ENCODE measurements around the gene CCL27.
"Not testable (repeated sequence)": the region's sequence is repeated elsewhere in the genome, so short reads cannot be mapped to it uniquely, and the experiment has no call there.

The CCL27 gene

DNA sequence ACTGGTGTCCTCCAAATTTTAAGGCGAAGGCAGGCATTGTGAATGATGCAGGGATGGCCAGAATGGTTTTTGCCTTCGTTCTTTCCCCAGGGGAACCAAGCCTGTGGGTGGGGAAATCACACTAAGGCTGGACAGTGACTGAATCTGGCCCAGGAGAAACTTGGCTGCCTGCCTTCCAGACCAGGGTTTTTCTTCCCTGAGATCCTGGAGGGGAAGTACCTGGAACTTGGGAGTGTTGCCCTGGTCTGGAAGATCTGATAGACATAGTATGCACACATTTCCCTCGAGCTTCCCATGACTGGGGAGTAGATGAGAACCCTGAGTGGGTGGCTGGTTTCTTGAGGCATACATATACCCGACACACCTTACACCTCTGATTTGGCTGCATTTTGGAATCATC, 11.1 kb downstream of the CCL27 start:
- no peak for DNase-seq (ENCODE audit: low read depth in 2 of 2)

GRCh38 chr9:34650816-34651215, 11.6 kb downstream of the CCL27 start:
- DNase-seq (ENCODE audit: low read depth in 2 of 2): no peak

- DNase-seq (ENCODE audit: low read depth in 2 of 2): no peak
Observed at GRCh38 chr9:34648673-34649072, 13.8 kb downstream of the CCL27 start.

- DNase-seq (ENCODE audit: low read depth in 2 of 2): no peak
Observed at GRCh38 chr9:34647651-34648050, 14.8 kb downstream of the CCL27 start.

DNA sequence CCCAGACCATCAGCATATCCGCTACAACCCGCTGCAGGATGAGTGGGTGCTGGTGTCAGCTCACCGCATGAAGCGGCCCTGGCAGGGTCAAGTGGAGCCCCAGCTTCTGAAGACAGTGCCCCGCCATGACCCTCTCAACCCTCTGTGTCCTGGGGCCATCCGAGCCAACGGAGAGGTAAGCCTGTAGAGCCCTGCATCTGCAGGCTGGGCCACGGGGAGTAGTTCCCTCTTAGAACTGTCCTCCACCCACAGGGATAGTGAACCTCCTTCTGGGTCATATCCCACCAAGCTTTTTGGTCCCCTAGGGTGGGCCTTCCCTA, 15.4 kb downstream of the CCL27 start:
- DNase-seq (ENCODE audit: low read depth in 2 of 2): no peak

DNA sequence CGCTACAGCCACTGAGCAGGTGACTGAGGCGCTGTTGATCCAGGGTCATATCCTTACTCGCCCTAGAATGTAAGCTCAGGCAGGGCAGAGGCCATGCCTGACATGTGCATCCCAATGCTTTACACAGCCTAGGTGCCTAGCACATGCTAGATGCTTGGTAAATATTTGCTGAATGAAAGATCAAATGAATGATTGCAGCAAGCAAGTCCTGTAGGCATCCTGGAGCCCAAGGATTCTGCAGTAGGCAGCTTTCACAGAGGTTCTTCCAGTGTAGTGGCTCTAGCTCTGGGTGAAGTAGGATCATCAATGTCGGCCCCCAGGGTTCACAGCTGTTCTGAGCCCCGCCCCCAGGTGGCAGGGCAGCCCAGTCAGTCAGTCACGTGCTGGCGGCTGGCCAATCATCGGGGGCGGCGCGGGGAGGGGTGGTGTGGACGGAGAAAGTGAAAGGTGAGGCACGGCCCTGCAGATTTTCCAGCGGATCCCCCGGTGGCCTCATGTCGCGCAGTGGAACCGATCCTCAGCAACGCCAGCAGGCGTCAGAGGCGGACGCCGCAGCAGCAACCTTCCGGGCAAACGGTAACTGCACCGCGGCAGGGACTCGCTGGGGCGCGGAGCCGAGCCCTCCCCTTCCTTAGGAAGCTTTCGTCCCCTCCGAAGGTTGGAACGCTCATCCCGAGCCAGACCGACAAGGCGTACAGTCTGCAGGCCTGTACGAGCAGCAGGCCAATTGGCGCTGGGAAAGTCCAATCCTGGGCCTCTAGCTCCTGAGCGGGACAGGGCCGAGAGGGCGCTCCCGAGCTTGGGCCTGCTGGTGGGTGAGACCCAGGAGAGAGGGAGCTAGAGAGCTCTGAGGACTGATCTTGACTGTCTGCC, 16.0 kb downstream of the CCL27 start, which contains the start of gene GALT:
TSS of gene GALT (plus strand) at position 465 of the 873 bp plus-strand sequence. CDS start at position 495, 30 bp downstream.
- peak; percentile 98 for DNase-seq (ENCODE audit: low read depth in 2 of 2)

DNA sequence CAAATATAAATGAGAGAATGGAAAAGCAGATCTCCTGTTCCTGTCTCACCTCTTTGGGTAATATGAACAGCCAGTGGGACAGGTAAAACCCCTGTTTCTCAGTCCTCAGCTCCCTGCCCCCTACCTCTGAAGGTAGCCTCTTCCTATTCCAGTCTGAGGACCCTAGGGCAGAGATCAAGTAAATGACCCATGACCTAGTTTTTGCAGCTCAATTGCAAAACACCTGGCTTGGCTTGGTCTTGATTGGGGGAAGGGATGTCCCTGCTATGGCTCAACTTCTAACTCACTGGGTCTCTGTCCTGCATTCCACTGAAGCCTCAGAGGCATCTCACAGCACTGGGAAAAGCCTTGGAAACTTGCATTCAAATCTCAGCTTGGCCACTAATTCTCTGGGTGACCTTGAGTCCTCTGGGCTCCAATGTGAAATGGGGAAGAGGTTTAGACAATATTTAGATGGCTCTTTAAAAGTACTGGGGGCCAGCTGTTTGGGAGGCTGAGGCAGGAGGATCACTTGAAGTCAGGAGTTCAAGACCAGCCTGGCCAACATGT, 17.6 kb downstream of the CCL27 start:
- DNase-seq (ENCODE audit: low read depth in 2 of 2): no peak

DNA sequence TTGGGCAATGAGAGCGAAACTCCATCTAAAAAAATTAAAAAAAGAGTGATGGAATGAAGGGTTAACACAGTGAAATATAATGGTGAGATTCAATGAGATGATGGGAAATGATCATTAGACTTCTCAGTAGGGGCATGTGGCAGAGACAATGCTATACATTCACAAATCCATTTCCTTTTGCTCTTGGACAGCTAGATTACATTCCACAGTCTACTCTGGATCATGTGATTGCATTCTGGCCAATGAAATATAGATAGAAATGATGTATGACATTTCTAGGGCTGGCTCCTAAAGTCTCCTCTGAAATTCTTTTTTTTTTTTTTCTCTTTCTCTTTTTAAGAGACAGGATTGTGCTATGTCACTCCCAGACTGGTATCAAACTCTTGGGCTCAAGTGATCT, 19.8 kb downstream of the CCL27 start:
- DNase-seq (ENCODE audit: low read depth in 2 of 2): no peak

GRCh38 chr9:34639322-34639721, 23.1 kb downstream of the CCL27 start:
- DNase-seq (ENCODE audit: low read depth in 2 of 2): not testable (repeated sequence)

DNA sequence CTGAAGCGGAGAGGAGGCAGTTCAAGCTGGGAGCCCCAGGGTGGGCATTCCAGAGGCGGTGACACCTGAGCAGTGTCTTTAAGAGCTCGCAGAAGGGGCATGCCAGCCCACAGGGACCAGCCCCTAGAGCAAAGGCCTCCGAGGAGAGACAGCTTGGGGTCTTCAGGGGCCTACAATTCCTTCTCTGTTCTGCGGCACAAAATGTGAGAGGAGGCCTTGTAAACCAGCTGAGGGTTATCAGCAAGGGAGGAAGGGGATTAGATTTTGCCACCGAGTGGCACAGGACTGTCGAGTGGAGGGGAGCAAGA, 24.4 kb downstream of the CCL27 start:
- no peak for DNase-seq (ENCODE audit: low read depth in 2 of 2)

- peak; percentile 83 to 91 for DNase-seq (ENCODE audit: low read depth in 2 of 2)
Observed at GRCh38 chr9:34637356-34638137, 24.9 kb downstream of the CCL27 start, which contains the start of gene SIGMAR1. SIGMAR1 (minus strand) TSS chr9:34637787; CDS start chr9:34637697, 90 bp downstream.

DNA sequence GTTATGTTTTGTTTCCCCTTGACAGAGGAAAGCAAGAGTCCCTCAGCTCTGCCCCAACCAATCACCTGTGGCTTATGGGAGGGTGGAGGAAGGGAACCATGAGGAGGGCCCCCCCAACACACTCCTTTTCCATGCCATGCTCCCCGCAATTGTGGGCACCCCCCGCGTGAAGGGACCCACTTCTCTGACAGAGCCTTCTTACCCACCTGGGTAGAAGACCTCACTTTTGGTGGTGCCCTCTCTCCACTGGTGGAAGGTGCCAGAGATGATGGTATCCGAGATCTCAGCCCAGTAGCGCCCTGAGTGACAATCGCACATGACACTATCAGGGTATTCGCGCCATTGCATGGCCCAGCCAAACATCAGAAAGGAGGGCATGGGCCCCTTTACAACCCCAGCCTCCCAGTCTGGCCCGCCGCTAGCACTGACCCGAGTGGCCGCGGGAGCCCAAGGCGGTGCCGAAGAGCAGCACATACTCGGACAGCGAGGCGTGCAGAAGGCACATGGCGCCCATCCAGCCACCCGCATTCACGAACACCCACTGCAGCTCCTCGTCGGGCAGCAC, 25.6 kb downstream of the CCL27 start:
- no peak for DNase-seq (ENCODE audit: low read depth in 2 of 2)

DNA sequence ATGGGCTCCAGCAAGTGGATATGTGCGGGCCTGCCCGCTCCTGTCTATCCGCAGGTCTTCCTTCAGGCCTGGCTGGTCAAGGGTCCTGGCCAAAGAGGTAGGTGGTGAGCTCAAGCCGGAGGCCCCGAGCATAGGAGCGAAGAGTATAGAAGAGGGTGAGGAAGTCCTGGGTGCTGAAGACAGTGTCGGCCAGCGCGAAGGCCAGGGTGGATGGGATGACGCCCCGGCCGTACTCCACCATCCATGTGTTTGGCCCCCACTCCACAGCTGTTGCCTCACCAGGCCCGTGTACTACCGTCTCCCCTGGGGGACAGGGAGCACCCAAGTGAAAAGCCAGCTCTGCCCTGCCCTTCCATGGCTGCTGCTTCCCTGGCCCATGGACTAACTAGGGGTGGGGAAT, 26.9 kb downstream of the CCL27 start:
- no peak for DNase-seq (ENCODE audit: low read depth in 2 of 2)

DNA sequence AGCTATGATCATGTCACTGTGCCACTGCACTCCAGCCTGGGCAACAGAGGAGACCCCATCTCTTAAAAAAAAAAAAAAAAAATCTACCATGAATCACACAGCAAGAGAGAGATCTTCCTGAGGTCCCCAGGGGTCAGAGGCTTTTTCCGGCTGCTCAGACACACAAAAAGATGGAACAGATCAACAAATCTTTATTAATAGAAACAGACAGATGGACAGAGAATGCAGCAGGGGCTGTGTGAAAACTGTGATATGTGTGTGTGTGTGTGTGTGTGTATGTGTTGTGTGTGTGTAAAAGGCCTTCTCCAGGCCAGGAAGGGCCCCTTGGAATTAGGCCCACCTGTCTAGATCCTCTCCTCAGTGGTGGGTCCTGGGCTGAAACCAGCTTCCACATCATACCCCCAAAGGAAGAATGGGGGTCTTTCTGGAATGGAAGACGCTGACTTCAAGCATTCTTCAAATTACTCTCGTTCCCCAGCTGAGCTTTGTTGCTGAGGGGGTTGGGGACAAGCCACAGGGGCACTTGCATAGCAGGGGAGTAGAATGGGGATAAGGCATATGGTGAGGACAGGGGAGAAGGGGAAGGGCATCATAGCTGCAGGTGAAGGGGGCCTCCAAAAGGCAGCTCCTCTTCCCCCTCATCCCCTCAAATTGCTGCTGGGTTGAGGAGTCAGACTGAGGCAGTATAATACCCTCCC, 27.8 kb downstream of the CCL27 start:
- no peak for DNase-seq (ENCODE audit: low read depth in 2 of 2)

- peak; percentile 59 to 65 for DNase-seq (ENCODE audit: low read depth in 2 of 2)
Observed at GRCh38 chr9:34633851-34634550, 28.5 kb downstream of the CCL27 start.

DNA sequence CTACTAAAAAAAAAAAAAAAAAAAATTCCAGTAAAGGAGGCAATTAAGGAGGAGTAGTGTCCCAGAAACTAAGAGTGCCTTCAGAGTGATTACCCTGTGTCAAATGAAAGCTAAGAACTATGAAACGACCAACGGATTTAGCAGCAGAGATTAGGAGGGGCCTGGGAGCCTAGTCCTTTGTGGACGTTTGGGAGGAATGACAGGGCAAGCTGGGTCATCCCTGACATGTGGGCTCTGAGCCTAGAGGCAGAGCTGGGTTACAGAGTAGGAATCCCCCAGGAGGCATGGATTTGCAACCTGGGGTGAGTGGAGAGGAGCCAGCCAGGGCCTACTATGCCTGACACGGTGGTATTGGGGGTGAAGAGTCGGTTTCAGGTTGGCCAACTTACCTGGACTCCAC, 29.3 kb downstream of the CCL27 start:
- DNase-seq (ENCODE audit: low read depth in 2 of 2): no peak

- no peak for DNase-seq (ENCODE audit: low read depth in 2 of 2)
Observed at GRCh38 chr9:34630402-34631154, 31.9 kb downstream of the CCL27 start.

DNA sequence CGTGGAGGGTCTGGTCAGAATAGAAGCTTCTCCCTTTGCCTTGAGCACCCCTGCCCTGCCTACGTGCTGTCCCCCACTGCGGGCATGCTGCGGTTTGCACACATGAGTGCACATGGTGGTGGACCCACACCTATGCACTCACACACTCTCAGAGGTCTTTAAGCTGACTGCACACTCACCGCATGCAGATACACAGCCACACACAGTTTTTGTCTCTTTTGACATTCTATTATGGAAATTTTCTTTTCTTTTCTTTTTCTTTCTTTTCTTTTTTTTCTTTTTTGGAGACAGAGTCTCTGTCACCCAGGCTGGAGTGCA, 33.0 kb downstream of the CCL27 start:
- DNase-seq (ENCODE audit: low read depth in 2 of 2): no peak

- DNase-seq (ENCODE audit: low read depth in 2 of 2): no peak
Observed at GRCh38 chr9:34628656-34629490, 33.6 kb downstream of the CCL27 start, which contains the start of gene ARID3C. ARID3C (minus strand) TSS chr9:34629066; CDS start chr9:34628014, 1,052 bp downstream.

Data from activated CD4-positive, alpha-beta T cell treated with anti-CD3 and anti-CD28 coated beads for 24 hours (primary cell).